HG03025 (cell line): ENCODE data around the gene RBM48.
A peak's percentile ranks its signal among the peaks of the same experiment; 100 is the strongest.
"Not testable (repeated sequence)": the region's sequence is repeated elsewhere in the genome, so short reads cannot be mapped to it uniquely, and the experiment has no call there.

ENCODE experiments used
- ATAC-seq: cut with Tn5 transposase; IDR thresholded peaks from one replicate; pipeline ENCODE4 v1.9.1; 2021; ENCODE audit warnings: mild to moderate bottlenecking, moderate library complexity; ENCODE audit not compliant: unreplicated experiment, low FRiP score

The RBM48 gene

GRCh38 chr7:92528188-92528957, at the start of gene RBM48, which contains the start of gene PEX1:
RBM48 (plus strand) TSS chr7:92528795; CDS start chr7:92528814, 19 bp downstream.
PEX1 (minus strand) TSS chr7:92528520; CDS start chr7:92528435, 85 bp downstream.
- peak; percentile 95 for ATAC-seq

- ATAC-seq = not testable (repeated sequence)
Observed at GRCh38 chr7:92479146-92479545, 49.4 kb upstream of the RBM48 start.

GRCh38 chr7:92483624-92484023, 45.0 kb upstream of the RBM48 start:
- ATAC-seq = not testable (repeated sequence)

- ATAC-seq = not testable (repeated sequence)
Observed at GRCh38 chr7:92484226-92484625, 44.4 kb upstream of the RBM48 start.

- no peak for ATAC-seq
Observed at GRCh38 chr7:92485267-92485892, 43.2 kb upstream of the RBM48 start.

GRCh38 chr7:92485974-92486373, 42.6 kb upstream of the RBM48 start:
- ATAC-seq = no peak

- ATAC-seq = no peak
Observed at GRCh38 chr7:92487804-92488203, 40.8 kb upstream of the RBM48 start.

- no peak for ATAC-seq
Observed at GRCh38 chr7:92489634-92490033, 39.0 kb upstream of the RBM48 start.

- ATAC-seq = no peak
Observed at GRCh38 chr7:92496876-92497275, 31.7 kb upstream of the RBM48 start.

GRCh38 chr7:92498557-92498956, 30.0 kb upstream of the RBM48 start:
- ATAC-seq = no peak

GRCh38 chr7:92503767-92504166, 24.8 kb upstream of the RBM48 start:
- ATAC-seq = no peak

GRCh38 chr7:92504563-92504962, 24.0 kb upstream of the RBM48 start:
- no peak for ATAC-seq

GRCh38 chr7:92506363-92506762, 22.2 kb upstream of the RBM48 start:
- ATAC-seq = no peak

- no peak for ATAC-seq
Observed at GRCh38 chr7:92508946-92509345, 19.6 kb upstream of the RBM48 start.

GRCh38 chr7:92513167-92513902, 15.3 kb upstream of the RBM48 start:
- no peak for ATAC-seq

GRCh38 chr7:92517631-92518030, 11.0 kb upstream of the RBM48 start:
- no peak for ATAC-seq

GRCh38 chr7:92520024-92520423, 8.6 kb upstream of the RBM48 start:
- ATAC-seq = no peak

- ATAC-seq = no peak
Observed at GRCh38 chr7:92523110-92523509, 5.5 kb upstream of the RBM48 start.

- peak; percentile 26 for ATAC-seq
Observed at GRCh38 chr7:92527300-92528187, 1.1 kb upstream of the RBM48 start.

- peak; percentile 4 for ATAC-seq
Observed at GRCh38 chr7:92528958-92529264, 316 bp downstream of the RBM48 start.
